ENCODE results near the gene PIK3R5.
"Not testable (repeated sequence)": the region's sequence is repeated elsewhere in the genome, so short reads cannot be mapped to it uniquely, and the experiment has no call there.

Gene PIK3R5

GRCh38 chr17:8894202-8894671 is 71.3 kb downstream of the PIK3R5 start:
- DNase-seq = no peak

DNA sequence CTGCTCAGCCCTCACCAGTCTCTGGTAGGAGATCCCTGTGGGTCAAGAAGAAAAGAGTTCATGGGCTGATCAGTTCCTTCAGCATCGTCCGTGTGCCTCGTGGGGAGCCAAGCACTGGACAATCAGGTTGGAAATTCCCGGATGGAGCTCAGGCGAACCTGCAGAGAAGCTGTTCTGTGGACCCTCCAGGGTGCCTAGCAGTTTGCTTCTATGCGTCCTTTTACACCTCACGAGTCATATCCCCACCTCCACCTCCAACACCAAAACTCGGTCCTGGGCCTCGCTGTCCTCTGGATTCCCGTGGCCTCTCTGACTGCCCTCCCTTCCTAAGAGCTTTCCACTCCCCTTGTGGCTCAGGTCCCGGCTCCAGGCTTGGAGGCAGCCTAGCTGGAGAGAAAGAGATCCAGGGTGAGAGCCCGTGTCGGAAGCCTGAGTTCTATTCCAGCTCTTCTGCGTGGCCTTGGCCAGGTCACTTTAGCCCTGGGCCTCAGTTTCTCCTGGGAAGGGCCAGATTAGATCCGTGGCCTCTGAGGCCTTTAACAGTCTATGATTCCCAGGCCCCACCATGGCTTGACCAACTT is 71.8 kb downstream of the PIK3R5 start:
- no peak for DNase-seq

GRCh38 chr17:8893059-8893458 is 72.4 kb downstream of the PIK3R5 start:
- no peak for DNase-seq

- no peak for DNase-seq
Observed at GRCh38 chr17:8892338-8892690, 73.2 kb downstream of the PIK3R5 start.

DNA sequence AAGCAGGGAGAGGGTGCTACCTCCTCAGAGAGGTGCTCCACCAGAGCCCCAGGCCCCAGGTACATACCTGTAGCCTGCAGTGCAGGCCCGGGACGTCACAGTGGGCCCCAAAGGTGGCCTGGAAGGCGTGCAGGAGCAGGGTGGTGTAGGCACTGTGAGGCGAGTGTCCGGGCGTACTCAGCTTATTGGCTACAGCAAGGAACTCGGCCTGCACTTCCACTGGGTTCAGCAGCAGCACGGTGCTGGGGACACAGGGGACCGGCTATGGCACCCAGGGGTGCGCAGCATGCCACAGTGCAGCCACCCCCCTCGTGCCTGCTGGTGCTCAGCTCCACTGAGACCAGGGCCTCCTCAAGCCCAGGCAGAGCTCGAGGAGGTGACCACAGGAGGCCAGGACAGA is 74.8 kb downstream of the PIK3R5 start:
- no peak for DNase-seq

- DNase-seq = no peak
Observed at GRCh38 chr17:8889458-8890210, 75.9 kb downstream of the PIK3R5 start.

- no peak for DNase-seq
Observed at GRCh38 chr17:8888704-8889302, 76.7 kb downstream of the PIK3R5 start.

- DNase-seq = no peak
Observed at GRCh38 chr17:8887834-8888703, 77.4 kb downstream of the PIK3R5 start.

GRCh38 chr17:8887301-8887700 is 78.2 kb downstream of the PIK3R5 start:
- no peak for DNase-seq

- no peak for DNase-seq
Observed at GRCh38 chr17:8885967-8886684, 79.4 kb downstream of the PIK3R5 start.

- not testable (repeated sequence) for DNase-seq
Observed at GRCh38 chr17:8885163-8885966, 80.1 kb downstream of the PIK3R5 start.

DNA sequence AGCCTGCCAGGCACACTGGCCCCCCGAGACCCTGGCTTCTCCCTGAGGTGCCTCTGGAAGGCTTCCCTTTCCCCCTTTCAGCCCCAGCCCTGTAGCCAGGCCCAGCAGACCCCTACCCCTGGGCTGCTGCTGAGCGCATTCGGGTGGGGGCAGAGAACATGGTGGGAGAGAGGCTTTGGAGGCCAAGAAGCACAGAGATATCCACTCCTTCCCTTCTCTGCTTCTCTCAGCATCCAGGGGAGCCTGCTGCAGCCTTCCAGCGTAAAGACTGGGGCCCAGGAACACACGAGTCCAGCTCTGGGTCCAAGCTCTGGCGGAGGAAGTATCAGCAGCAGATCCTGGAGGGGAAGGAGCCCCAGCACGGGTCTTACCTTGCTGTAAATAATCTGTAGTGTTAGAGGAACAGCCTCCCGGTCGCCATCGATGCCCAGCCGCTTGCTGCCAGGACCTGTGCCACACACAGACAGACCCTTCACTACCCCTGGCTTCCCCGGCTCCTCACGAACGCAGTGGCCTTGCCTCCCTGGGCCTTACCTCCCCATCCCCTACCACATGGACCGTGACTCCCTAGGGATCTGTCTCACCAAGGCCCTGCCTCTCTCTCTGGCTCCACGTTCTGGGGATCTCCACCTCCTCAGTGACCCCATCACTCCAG is 81.0 kb downstream of the PIK3R5 start:
- no peak for DNase-seq

- DNase-seq = no peak
Observed at GRCh38 chr17:8883353-8883752, 82.2 kb downstream of the PIK3R5 start.

DNA sequence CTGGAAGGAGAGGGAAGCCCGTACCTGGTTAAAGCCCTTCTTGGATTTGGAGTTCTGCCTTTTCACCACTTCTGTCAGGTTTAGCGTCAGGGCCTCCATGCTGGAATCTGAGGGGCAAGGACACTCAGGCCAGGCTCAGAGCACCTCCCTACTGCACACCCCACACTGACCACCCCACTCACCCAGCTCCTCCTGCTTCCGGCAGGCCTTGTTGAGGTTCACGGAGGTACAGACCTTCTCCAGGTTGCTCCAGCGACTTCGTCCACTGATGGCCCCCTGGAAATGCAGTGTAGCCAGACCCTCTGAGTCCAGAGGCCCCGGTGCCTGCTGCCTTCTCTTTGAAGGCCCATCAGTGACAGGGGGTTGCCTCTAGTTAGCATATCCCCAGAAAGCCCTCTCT is 83.9 kb downstream of the PIK3R5 start:
- DNase-seq = no peak

GRCh38 chr17:8880466-8880865 is 85.0 kb downstream of the PIK3R5 start:
- no peak for DNase-seq

- DNase-seq = no peak
Observed at GRCh38 chr17:8879410-8879809, 86.1 kb downstream of the PIK3R5 start.

GRCh38 chr17:8877984-8878383 is 87.5 kb downstream of the PIK3R5 start:
- DNase-seq = no peak

DNA sequence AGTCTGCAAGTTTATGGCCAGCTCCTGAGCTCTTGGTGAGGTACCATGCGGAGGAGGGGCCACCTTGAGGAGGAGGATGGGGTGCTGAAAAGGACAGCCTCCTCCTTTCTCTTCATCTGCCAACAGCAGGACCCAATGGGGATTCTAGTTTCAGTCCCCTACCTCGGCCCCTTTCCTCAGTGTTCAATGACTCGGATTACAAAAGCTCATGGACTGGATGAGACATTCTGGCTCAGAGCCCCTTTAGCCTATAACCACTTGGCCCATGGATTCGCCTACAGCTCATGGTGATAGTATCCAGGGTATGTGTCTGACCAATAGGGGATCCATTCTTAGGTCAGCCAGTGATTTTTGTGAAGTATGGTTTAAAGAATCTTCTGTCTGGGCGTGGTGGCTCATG is 89.5 kb downstream of the PIK3R5 start:
- DNase-seq = no peak

DNA sequence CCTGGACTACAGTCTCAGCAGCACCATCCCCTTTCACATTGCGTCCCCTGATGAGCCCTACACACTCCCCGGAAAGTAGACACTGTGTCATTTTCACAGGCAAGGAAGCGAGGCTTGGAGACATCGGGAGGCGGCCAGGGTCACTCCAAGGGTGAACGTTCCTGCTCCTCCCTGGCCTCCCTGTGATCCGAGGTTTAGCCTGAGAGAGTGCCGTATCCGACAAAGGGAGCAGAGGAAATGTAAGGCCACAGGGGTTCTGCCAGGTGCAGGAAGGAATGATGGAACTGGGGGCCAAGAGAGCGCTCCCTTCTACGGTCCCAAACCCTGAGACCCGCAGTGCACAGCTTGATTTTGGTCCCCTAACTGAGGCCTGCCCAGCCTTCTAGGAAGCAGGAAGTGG is 90.1 kb downstream of the PIK3R5 start:
- DNase-seq = no peak

DNA sequence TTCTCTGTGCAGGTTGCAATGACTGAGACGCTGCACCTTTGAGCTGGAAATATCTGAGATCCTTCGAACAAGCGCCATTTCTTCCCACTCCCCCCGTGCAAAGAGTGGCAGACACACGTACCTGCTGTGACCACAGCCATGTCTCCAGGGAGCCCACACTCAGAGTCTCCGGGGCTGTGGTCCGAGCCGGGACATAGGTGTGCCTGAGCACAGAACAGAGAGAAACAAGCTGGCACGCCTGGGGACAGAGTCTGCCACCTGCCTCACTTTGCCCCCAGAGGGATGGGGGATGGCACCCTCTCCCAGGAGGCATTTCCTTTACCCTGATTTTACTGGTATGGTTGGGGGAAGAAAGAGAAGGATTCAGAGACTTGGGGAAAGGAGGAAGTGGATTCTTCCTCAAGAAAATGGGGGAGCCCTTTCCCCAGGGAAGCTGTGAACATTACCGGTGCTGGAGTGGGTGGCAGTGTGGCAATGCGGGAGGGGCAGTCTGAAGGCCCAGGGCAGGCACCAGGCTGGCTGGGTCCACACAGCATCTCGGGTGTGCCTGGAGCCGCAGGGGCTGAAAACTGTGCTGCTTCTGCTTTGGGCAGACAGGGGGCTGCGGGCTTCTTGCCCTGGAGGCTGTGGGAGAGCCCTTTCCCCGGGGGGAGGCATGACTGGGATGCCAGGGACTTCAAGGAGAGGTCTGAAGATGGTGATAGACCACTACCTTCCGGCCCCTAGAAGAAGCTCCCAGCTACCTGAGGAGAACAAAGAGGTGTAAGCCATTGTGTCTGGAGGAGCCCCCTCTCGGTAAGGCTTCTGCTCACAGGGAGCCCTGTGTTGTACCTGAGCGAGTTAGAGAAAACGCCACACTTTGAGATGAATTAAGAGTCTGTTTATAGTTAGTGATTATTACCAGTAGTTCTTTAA is 91.4 kb downstream of the PIK3R5 start:
- no peak for DNase-seq
